ENCODE results near the gene MAP7D3. TPM values are rescaled to one million over a fixed set of nuclear protein-coding genes. Genes with fewer than 3 reads are reported as not detected.

Gene MAP7D3
- total RNA-seq, 4 donors from 2014 or later: 4.3 to 10.2 (median 7.6) TPM

DNA sequence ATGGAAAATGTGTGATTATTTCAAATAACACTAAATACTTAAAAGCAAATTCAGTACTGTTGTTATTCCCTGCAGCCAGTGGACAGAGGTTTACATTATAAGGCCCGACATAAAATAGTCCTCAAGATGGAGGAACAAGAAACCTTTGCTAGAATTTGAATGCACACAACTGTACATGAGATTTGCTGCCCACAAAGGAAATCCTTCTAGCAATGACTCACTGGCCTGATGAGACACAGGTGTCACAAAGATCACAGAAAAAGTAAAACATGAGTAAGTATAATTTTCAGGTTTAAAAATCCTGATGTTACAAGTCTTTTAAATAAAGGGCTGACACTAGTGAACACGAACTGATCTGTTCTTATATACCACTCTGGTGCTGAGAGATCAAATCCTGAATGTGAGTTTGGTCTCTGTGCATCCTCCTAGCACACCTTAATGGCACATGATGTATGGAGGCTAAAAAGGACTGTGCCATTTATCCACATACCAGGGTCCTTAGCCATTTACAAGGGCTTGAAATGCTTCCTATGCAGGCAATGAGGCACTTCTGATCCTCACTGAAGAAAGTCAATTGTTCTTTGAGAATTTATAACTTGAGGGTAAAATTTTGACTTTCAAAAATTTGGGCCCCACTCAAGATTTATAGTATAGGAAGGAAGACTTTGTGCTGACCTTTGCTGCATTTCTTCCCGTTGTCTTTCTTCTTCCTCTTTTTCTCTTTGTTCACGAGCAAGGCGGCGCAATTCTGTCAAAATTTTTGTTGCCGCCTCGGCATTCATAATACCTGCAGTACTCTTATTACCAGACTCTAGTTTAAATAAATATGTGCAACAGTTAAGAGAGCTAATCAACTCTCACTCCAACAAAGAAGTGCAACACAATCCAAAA, 23.0 kb downstream of the MAP7D3 start:
- H3K9me3 ChIP-seq: no peaks in the 10 kb centered on the region
- WGBS: 76% methylated on average over 8 of the region's 8 CpGs
- no peak for DNase-seq (ENCODE audit: low spot score in 2 of 2)
- no peaks in the 10 kb centered on the region for H3K4me1 ChIP-seq
- no peak overlapping the region for H3K4me3 ChIP-seq
- H3K27ac ChIP-seq: no peak overlapping the region
- H3K36me3 ChIP-seq: peaks cover 11% of the 10 kb centered on the region
- H3K27me3 ChIP-seq: no peaks in the 10 kb centered on the region
- TF ChIP-seq POLR2A (IDR thresholded peaks at IDR 0.05) (no peak), CTCF (IDR thresholded peaks at IDR 0.05) (no peak), POLR2AphosphoS5 (IDR thresholded peaks at IDR 0.05) (no peak), EP300 (IDR thresholded peaks at IDR 0.05) (no peak)

- Histone ChIP-seq H3K36me3 (peaks cover 16% of the 10 kb centered on the region), H3K4me1 (no peaks in the 10 kb centered on the region), H3K9me3 (no peaks in the 10 kb centered on the region), H3K27me3 (no peaks in the 10 kb centered on the region), H3K4me3 (no peak overlapping the region), H3K27ac (no peak overlapping the region)
- no peak for TF ChIP-seq EP300 (IDR thresholded peaks at IDR 0.05)
- DNase-seq (ENCODE audit: low spot score in 2 of 2): no peak
Measured at GRCh38 chrX:136227074-136227473, 24.1 kb downstream of the MAP7D3 start.

- TF ChIP-seq POLR2AphosphoS5 (IDR thresholded peaks at IDR 0.05): no peak
- no peak for TF ChIP-seq EP300 (IDR thresholded peaks at IDR 0.05)
- no peak for TF ChIP-seq POLR2A (IDR thresholded peaks at IDR 0.05)
- no peak for TF ChIP-seq CTCF (IDR thresholded peaks at IDR 0.05)
- Histone ChIP-seq H3K36me3 (peaks cover 34% of the 10 kb centered on the region), H3K4me1 (no peaks in the 10 kb centered on the region), H3K27ac (no peak overlapping the region), H3K4me3 (no peak overlapping the region), H3K27me3 (no peaks in the 10 kb centered on the region), H3K9me3 (no peaks in the 10 kb centered on the region)
- 90% methylated on average over 3 of the region's 3 CpGs for WGBS
- no peak for DNase-seq (ENCODE audit: low spot score in 2 of 2)
Measured at GRCh38 chrX:136221851-136222513, 29.2 kb downstream of the MAP7D3 start.

GRCh38 chrX:136220951-136221350, 30.2 kb downstream of the MAP7D3 start:
- H3K27ac ChIP-seq: no peak overlapping the region
- H3K27me3 ChIP-seq: no peaks in the 10 kb centered on the region
- H3K4me1 ChIP-seq: no peaks in the 10 kb centered on the region
- H3K36me3 ChIP-seq: peaks cover 35% of the 10 kb centered on the region
- TF ChIP-seq POLR2A (IDR thresholded peaks at IDR 0.05) (no peak), POLR2AphosphoS5 (IDR thresholded peaks at IDR 0.05) (no peak), EP300 (IDR thresholded peaks at IDR 0.05) (no peak)
- no peak for DNase-seq (ENCODE audit: low spot score in 2 of 2)
- WGBS: 77% methylated on average over 3 of the region's 3 CpGs
- H3K4me3 ChIP-seq: no peak overlapping the region
- H3K9me3 ChIP-seq: no peaks in the 10 kb centered on the region

DNA sequence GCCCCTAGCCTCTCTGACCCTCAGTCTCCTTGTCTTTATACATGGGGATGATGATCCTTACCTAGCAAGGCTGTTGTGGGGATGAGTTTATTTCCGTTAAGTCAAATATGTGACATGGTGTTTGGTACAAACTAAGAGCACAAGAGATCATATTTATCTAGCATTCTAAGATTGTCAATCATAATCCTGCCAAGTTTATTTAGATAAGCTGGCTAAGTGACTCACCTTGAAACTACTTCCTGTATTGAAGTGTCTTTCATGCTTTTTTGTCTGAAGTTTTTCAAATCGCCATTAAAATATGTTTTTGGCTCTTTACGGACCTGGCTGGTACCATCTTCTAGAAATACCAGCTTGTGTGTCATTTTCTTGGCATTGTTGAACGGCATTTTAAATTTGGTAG, 30.7 kb downstream of the MAP7D3 start:
- H3K27ac ChIP-seq: no peak overlapping the region
- no peak for DNase-seq (ENCODE audit: low spot score in 2 of 2)
- WGBS: 74% methylated on average over 4 of the region's 4 CpGs

More for the DNA sequence above, 30.7 kb downstream of the MAP7D3 start:
- peaks cover 35% of the 10 kb centered on the region for H3K36me3 ChIP-seq
- no peaks in the 10 kb centered on the region for H3K27me3 ChIP-seq
- H3K4me3 ChIP-seq: no peak overlapping the region
- H3K4me1 ChIP-seq: no peaks in the 10 kb centered on the region
- H3K9me3 ChIP-seq: no peaks in the 10 kb centered on the region
- TF ChIP-seq POLR2A (IDR thresholded peaks at IDR 0.05) (no peak), POLR2AphosphoS5 (IDR thresholded peaks at IDR 0.05) (no peak), CTCF (IDR thresholded peaks at IDR 0.05) (no peak), EP300 (IDR thresholded peaks at IDR 0.05) (no peak)

All from suprapubic skin (tissue), 4 donors.